Uterus (tissue), 4 donors: ENCODE data around the gene EDN2. TPM values are rescaled to one million over a fixed set of nuclear protein-coding genes. Genes with fewer than 3 reads are reported as not detected.

Experiments used
- DNase-seq, 2 donors: peaks; one replicate each; pipeline ENCODE4 v3.0.0-alpha.2; 2019 to 2020
- H3K27ac ChIP-seq, 2 donors: fragments of 200-600 bp; sonication (generic); 1 replicate in 1 of 2; 2 replicates in 1 of 2; pipeline ENCODE4 v1.5.1; 2016 to 2018
- H3K27me3 ChIP-seq, 2 donors: fragments of 200-600 bp; sonication (generic); one replicate each; pipeline ENCODE4 v1.5.1; 2018 to 2019; ENCODE audit warnings: control low read depth in 1 of 2
- H3K36me3 ChIP-seq, 2 donors: fragments of 200-600 bp; sonication (generic); one replicate each; pipeline ENCODE4 v1.5.1; 2019; ENCODE audit warnings: control low read depth in 1 of 2
- H3K4me1 ChIP-seq, 2 donors: fragments of 200-600 bp; sonication (generic); one replicate each; pipeline ENCODE4 v1.5.1; 2018 to 2019; ENCODE audit warnings: control low read depth in 1 of 2
- H3K4me3 ChIP-seq, 2 donors: fragments of 200-600 bp; sonication (generic); 1 replicate in 1 of 2; 2 replicates in 1 of 2; pipeline ENCODE4 v1.5.1; 2018 to 2019; ENCODE audit warnings: mild to moderate bottlenecking in 1 of 2
- H3K9me3 ChIP-seq, 2 donors: fragments of 200-600 bp; sonication (generic); one replicate each; pipeline ENCODE4 v1.5.1; 2019; ENCODE audit warnings: control low read depth in 1 of 2
- CTCF ChIP-seq, 4 experiments: fragments of 200-600 bp in 2 of 4; fragments of 450-650 bp in 2 of 4; sonication (generic) in 2 of 4; IDR thresholded peaks; one replicate each; pipeline ENCODE4 v1.5.1; 2016 to 2019; ENCODE audit warnings: antibody characterized with exemption in 4 of 4, mild to moderate bottlenecking in 2 of 4, moderate library complexity in 1 of 4
- POLR2A ChIP-seq, 2 donors: fragments of 450-650 bp; IDR thresholded peaks; one replicate each; pipeline ENCODE4 v1.6.1; 2016; ENCODE audit warnings: antibody characterized with exemption in 2 of 2, mild to moderate bottlenecking in 1 of 2, moderate library complexity in 1 of 2
- intact Hi-C: fragments of 100-400 bp; cut with DNase I; formaldehyde crosslinking; loops from one replicate; pipeline ENCODE4 v1.15.1; 2023; ENCODE audit warnings: low total_unique reads
- total RNA-seq, 4 donors: library from RNA; depleted of rRNA in 3 of 4; stranded (reverse); fragments of >200 nt in 3 of 4; gene quantifications; one replicate each; pipeline versions ENCODE4 v1.1.0 to v1.2.4, GENCODE V29; 2014 to 2023
- donor health status: DM: yes; HTN: yes; CAD: no.

Gene EDN2
- total RNA-seq, 4 donors from 2014 or later: 1.6 to 3.7 TPM; not detected in 2

GRCh38 chr1:41471658-41472057 is 12.8 kb downstream of the EDN2 start:
- no peak for DNase-seq
- no peak overlapping the region for H3K4me3 ChIP-seq
- no peak for TF ChIP-seq POLR2A (IDR thresholded peaks at IDR 0.05)
- TF ChIP-seq CTCF (IDR thresholded peaks at IDR 0.05): no peak
- intact Hi-C loops: no loop called here
- no peaks in the 10 kb centered on the region for H3K36me3 ChIP-seq
- no peaks in the 10 kb centered on the region for H3K9me3 ChIP-seq
- peaks cover 12 to 19% of the 10 kb centered on the region in 2 donors for H3K4me1 ChIP-seq
- no peak overlapping the region for H3K27ac ChIP-seq
- H3K27me3 ChIP-seq: no peaks in the 10 kb centered on the region

DNA sequence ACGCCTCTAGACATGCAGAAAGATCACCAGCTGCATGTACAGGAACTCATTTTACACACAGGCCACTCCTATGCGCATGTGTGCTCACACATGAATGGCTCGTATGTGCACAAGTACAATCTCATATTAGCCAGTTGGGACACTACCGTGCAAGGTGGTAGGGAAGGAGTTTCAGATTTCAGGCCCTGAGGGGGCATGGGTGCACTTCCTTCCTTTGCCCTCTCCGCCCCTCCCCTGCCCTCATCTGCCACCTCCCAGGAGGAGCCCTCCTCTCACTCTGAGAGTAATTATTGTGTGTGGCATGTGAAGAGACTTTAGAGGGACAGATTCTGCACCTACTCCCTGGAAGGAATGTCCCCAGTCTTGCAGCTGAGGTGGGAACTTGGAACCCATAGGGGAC is 14.8 kb downstream of the EDN2 start:
- Histone ChIP-seq H3K27ac (no peak overlapping the region), H3K4me1 (peaks cover 7 to 16% of the 10 kb centered on the region in 2 donors), H3K4me3 (no peak overlapping the region), H3K9me3 (no peaks in the 10 kb centered on the region), H3K27me3 (no peaks in the 10 kb centered on the region), H3K36me3 (no peaks in the 10 kb centered on the region)
- intact Hi-C loops: no loop called here
- TF ChIP-seq POLR2A (IDR thresholded peaks at IDR 0.05) (no peak), CTCF (IDR thresholded peaks at IDR 0.05) (no peak)
- no peak for DNase-seq

GRCh38 chr1:41468122-41468762 is 16.2 kb downstream of the EDN2 start:
- no peak overlapping the region for H3K4me3 ChIP-seq
- intact Hi-C loops: no loop called here
- no peak overlapping the region for H3K27ac ChIP-seq
- TF ChIP-seq CTCF (IDR thresholded peaks at IDR 0.05) (no peak), POLR2A (IDR thresholded peaks at IDR 0.05) (no peak)
- DNase-seq: no peak
- H3K9me3 ChIP-seq: no peaks in the 10 kb centered on the region
- H3K27me3 ChIP-seq: no peaks in the 10 kb centered on the region
- peaks cover 0 to 2% of the 10 kb centered on the region in 2 donors for H3K4me1 ChIP-seq
- H3K36me3 ChIP-seq: no peaks in the 10 kb centered on the region

DNA sequence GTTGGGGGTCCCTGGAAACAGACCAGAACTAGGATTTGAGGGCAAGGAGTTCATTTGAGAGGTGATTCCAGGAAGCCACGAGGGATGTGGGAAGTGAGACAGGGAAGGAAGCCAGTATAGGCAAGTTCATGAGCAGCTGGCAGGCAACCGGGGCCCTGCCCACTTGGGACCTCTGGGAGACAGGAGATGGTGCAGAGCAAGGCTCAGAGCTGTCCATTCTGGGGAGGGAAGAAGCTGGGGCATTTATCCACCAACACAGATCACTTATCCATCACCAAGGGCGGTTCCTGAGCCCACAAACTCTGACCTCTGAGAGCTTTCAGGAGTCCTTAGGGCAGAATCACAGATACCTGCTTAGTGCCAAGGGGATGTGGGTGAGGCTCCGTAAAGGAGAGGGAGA is 16.8 kb downstream of the EDN2 start:
- DNase-seq: no peak

DNA sequence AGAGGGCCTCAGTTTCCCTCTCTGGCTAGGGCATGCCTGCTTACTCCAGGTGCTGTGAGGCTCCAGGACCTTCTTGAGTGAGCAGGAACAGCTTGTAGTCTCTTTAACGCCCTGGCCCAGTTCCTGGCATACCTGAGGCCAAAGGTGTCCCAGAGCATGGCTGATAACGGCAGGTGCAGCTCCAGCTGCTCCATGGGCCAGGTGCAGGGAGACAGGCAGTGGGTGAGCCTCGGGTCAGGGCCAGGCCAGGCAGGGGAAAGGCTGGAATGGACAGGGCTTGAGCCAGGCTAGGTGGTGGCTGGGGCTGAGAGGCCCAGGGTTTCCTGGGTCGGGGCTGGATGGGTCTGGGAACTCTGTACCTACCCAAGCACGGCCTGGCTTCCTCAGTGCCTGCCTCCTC is 18.3 kb downstream of the EDN2 start:
- Histone ChIP-seq H3K9me3 (no peaks in the 10 kb centered on the region), H3K27me3 (no peaks in the 10 kb centered on the region), H3K27ac (no peak overlapping the region), H3K4me3 (no peak overlapping the region), H3K4me1 (no peaks in the 10 kb centered on the region), H3K36me3 (no peaks in the 10 kb centered on the region)
- no peak for TF ChIP-seq CTCF (IDR thresholded peaks at IDR 0.05)
- TF ChIP-seq POLR2A (IDR thresholded peaks at IDR 0.05): no peak
- DNase-seq: no peak
- intact Hi-C loops: no loop called here

More for the DNA sequence above, 16.8 kb downstream of the EDN2 start:
- TF ChIP-seq POLR2A (IDR thresholded peaks at IDR 0.05): no peak
- TF ChIP-seq CTCF (IDR thresholded peaks at IDR 0.05): no peak
- no peaks in the 10 kb centered on the region for H3K36me3 ChIP-seq
- no peaks in the 10 kb centered on the region for H3K9me3 ChIP-seq
- intact Hi-C loops: no loop called here
- H3K4me1 ChIP-seq: no peaks in the 10 kb centered on the region
- H3K27me3 ChIP-seq: no peaks in the 10 kb centered on the region
- no peak overlapping the region for H3K4me3 ChIP-seq
- H3K27ac ChIP-seq: no peak overlapping the region
